Natural killer cell (primary cell): ENCODE results near the gene FGF11. TPM values are rescaled to one million over a fixed set of nuclear protein-coding genes. Genes with fewer than 3 reads are reported as not detected.

Source experiments
- ATAC-seq, 3 donors: fragments of 150-1000 bp in 2 of 3; fragments of 200-7000 bp in 1 of 3; cut with Tn5 transposase; 1 replicate in 1 of 3; 2 replicates in 2 of 3; pipeline ENCODE4 v1.10.0; 2021; ENCODE audit warnings: mild to moderate bottlenecking in 2 of 3, moderate library complexity in 2 of 3
- DNase-seq, 2 donors: peaks; one replicate each; pipeline versions ENCODE4 v3.0.0 to v3.0.0-alpha.2; 2013 to 2021; ENCODE audit warnings: mixed read lengths in 1 of 2
- H3K27ac ChIP-seq: one replicate; pipeline ENCODE4 v1.5.1; 2013; ENCODE audit warnings: mild to moderate bottlenecking, low read length
- H3K27me3 ChIP-seq: one replicate; pipeline ENCODE4 v1.6.1; 2013; ENCODE audit warnings: low read length; ENCODE audit not compliant: control insufficient read depth, insufficient read depth
- H3K36me3 ChIP-seq: one replicate; pipeline ENCODE4 v1.6.1; 2013; ENCODE audit warnings: low read length; ENCODE audit not compliant: control insufficient read depth, insufficient read depth
- H3K4me1 ChIP-seq: one replicate; pipeline ENCODE4 v1.6.1; 2013; ENCODE audit warnings: low read length; ENCODE audit not compliant: control insufficient read depth, insufficient read depth
- H3K4me3 ChIP-seq: one replicate; pipeline ENCODE4 v1.5.1; 2013; ENCODE audit warnings: low read length
- H3K9me3 ChIP-seq: one replicate; pipeline ENCODE4 v1.6.1; 2013; ENCODE audit warnings: low read length; ENCODE audit not compliant: control insufficient read depth, insufficient read depth
- H3K27ac Mint-ChIP-seq, 2 donors: one replicate each; pipeline ENCODE4 v1.8.0; 2022; ENCODE audit warnings: mild to moderate bottlenecking in 2 of 2, mixed read lengths in 2 of 2, moderate library complexity in 1 of 2
- H3K27me3 Mint-ChIP-seq, 2 donors: one replicate each; pipeline ENCODE4 v1.8.0; 2022; ENCODE audit warnings: low read depth in 2 of 2, mixed read lengths in 2 of 2
- H3K36me3 Mint-ChIP-seq: one replicate; pipeline ENCODE4 v1.8.0; 2022; ENCODE audit warnings: mixed read lengths
- H3K4me1 Mint-ChIP-seq, 2 donors: one replicate each; pipeline ENCODE4 v1.8.0; 2022; ENCODE audit warnings: mixed read lengths in 2 of 2
- H3K4me3 Mint-ChIP-seq: one replicate; pipeline ENCODE4 v1.8.0; 2022; ENCODE audit warnings: mild to moderate bottlenecking, moderate library complexity, mixed read lengths
- H3K9me3 Mint-ChIP-seq, 2 donors: one replicate each; pipeline ENCODE4 v1.8.0; 2022; ENCODE audit warnings: mixed read lengths in 2 of 2
- CTCF ChIP-seq: fragments of 200-600 bp; IDR thresholded peaks from one replicate; pipeline ENCODE4 v1.8.0; 2022; ENCODE audit warnings: antibody characterized with exemption
- WGBS: methylation state at CpG from one replicate; pipeline ENCODE4 v1.1.7; 2013; ENCODE audit warnings: missing lambda C conversion rate; ENCODE audit not compliant: insufficient coverage; 5-methylcytosine and 5-hydroxymethylcytosine counted together
- intact Hi-C: fragments of 100-400 bp; cut with micrococcal nuclease; formaldehyde crosslinking; loops from one replicate; pipeline ENCODE4 v1.14.2; 2022
- total RNA-seq, 4 donors: library from RNA; stranded (reverse); fragments of 120-200 nt in 1 of 4; gene quantifications; one replicate each; pipeline versions ENCODE4 v1.2.3 to v1.2.4, GENCODE V29; 2013 to 2022

The FGF11 gene
- total RNA-seq, 3 donors from 2014 or later (not counting 1 experiment from before 2014, with no cell fraction given): 1.2 to 4.2 (median 1.9) TPM

GRCh38 chr17:7423679-7424078 lies 15.6 kb upstream of the FGF11 start:
- Mint-ChIP-seq H3K4me3 (no peak overlapping the region), H3K27me3 (no peaks in the 10 kb centered on the region), H3K36me3 (no peaks in the 10 kb centered on the region), H3K27ac (no peak overlapping the region), H3K4me1 (no peaks in the 10 kb centered on the region), H3K9me3 (no peaks in the 10 kb centered on the region)
- H3K36me3 ChIP-seq: no peaks in the 10 kb centered on the region
- H3K27me3 ChIP-seq: no peaks in the 10 kb centered on the region
- no peak for DNase-seq
- H3K9me3 ChIP-seq: no peaks in the 10 kb centered on the region
- no peak overlapping the region for H3K27ac ChIP-seq
- no peak overlapping the region for H3K4me3 ChIP-seq
- no peak for ATAC-seq
- intact Hi-C loops: no loop called here
- H3K4me1 ChIP-seq: no peaks in the 10 kb centered on the region
- no peak for TF ChIP-seq CTCF
- WGBS: 92% methylated on average over 4 of the region's 4 CpGs

DNA sequence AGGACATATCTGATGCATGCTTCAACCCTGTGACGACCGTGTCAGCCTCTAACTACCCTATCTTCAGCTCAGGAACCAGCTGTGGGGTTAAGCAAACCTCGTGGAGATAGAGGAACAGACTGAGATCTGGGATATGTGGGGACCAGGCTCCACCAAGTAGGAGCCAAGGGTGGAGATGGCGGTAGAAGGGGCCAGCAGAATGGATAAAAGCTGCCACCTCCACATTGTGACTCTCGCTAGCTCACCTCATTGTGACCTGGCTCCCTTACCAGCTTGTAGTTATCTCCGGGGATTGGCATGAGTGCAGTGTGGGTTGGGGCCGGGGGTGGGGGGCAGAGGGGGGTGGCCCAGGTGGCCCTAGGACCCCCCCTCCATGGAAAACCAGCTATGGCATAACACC lies 14.0 kb upstream of the FGF11 start, which contains the start of gene SPEM2:
TSS of gene SPEM2 (plus strand) at position 301 of the 400 bp plus-strand sequence. CDS start at position 374, 73 bp downstream.
- no peaks in the 10 kb centered on the region for H3K4me1 ChIP-seq
- no peaks in the 10 kb centered on the region for H3K36me3 Mint-ChIP-seq
- H3K4me1 Mint-ChIP-seq: no peaks in the 10 kb centered on the region
- no peak for TF ChIP-seq CTCF
- H3K9me3 Mint-ChIP-seq: no peaks in the 10 kb centered on the region
- H3K27me3 Mint-ChIP-seq: no peaks in the 10 kb centered on the region
- WGBS: 82% methylated on average over 5 of the region's 7 CpGs
- no peaks in the 10 kb centered on the region for H3K9me3 ChIP-seq
- ATAC-seq: no peak
- no peak within 1 kb of the TSS for H3K27ac ChIP-seq
- H3K4me3 Mint-ChIP-seq: no peak within 1 kb of the TSS
- H3K4me3 ChIP-seq: no peak within 1 kb of the TSS
- DNase-seq: no peak
- H3K27ac Mint-ChIP-seq: no peak within 1 kb of the TSS
- H3K36me3 ChIP-seq: no peaks in the 10 kb centered on the region
- no peaks in the 10 kb centered on the region for H3K27me3 ChIP-seq
- intact Hi-C loops: no loop called here

- no peak overlapping the region for H3K4me3 ChIP-seq
- Mint-ChIP-seq H3K4me1 (no peaks in the 10 kb centered on the region), H3K27me3 (no peaks in the 10 kb centered on the region), H3K36me3 (no peaks in the 10 kb centered on the region), H3K27ac (no peak overlapping the region), H3K9me3 (no peaks in the 10 kb centered on the region), H3K4me3 (no peak overlapping the region)
- no peaks in the 10 kb centered on the region for H3K27me3 ChIP-seq
- H3K9me3 ChIP-seq: no peaks in the 10 kb centered on the region
- intact Hi-C loops: no loop called here
- TF ChIP-seq CTCF: no peak
- 92% methylated on average over 8 of the region's 8 CpGs for WGBS
- DNase-seq (no peak), ATAC-seq (no peak)
- no peaks in the 10 kb centered on the region for H3K4me1 ChIP-seq
- H3K36me3 ChIP-seq: no peaks in the 10 kb centered on the region
- H3K27ac ChIP-seq: no peak overlapping the region
Observed at GRCh38 chr17:7425756-7426155, 13.6 kb upstream of the FGF11 start.

- H3K4me3 Mint-ChIP-seq: no peak overlapping the region
- Histone ChIP-seq H3K4me3 (no peak overlapping the region), H3K27ac (no peak overlapping the region), H3K36me3 (no peaks in the 10 kb centered on the region), H3K4me1 (no peaks in the 10 kb centered on the region), H3K9me3 (no peaks in the 10 kb centered on the region), H3K27me3 (no peaks in the 10 kb centered on the region)
- no peak for DNase-seq
- no peak overlapping the region for H3K27ac Mint-ChIP-seq
- 94% methylated on average over 33 of the region's 33 CpGs for WGBS
- no peak for ATAC-seq
- intact Hi-C loops: no loop called here
- no peaks in the 10 kb centered on the region for H3K36me3 Mint-ChIP-seq
- no peaks in the 10 kb centered on the region for H3K27me3 Mint-ChIP-seq
- no peaks in the 10 kb centered on the region for H3K9me3 Mint-ChIP-seq
- no peak for TF ChIP-seq CTCF
- no peaks in the 10 kb centered on the region for H3K4me1 Mint-ChIP-seq
Observed at GRCh38 chr17:7426203-7426863, 13.0 kb upstream of the FGF11 start.
